ENCODE data around the gene XRCC1. TPM values are rescaled to one million over a fixed set of nuclear protein-coding genes. Genes with fewer than 3 reads are reported as not detected.

The XRCC1 gene, protein sequence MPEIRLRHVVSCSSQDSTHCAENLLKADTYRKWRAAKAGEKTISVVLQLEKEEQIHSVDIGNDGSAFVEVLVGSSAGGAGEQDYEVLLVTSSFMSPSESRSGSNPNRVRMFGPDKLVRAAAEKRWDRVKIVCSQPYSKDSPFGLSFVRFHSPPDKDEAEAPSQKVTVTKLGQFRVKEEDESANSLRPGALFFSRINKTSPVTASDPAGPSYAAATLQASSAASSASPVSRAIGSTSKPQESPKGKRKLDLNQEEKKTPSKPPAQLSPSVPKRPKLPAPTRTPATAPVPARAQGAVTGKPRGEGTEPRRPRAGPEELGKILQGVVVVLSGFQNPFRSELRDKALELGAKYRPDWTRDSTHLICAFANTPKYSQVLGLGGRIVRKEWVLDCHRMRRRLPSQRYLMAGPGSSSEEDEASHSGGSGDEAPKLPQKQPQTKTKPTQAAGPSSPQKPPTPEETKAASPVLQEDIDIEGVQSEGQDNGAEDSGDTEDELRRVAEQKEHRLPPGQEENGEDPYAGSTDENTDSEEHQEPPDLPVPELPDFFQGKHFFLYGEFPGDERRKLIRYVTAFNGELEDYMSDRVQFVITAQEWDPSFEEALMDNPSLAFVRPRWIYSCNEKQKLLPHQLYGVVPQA
- total RNA-seq: 10 to 100 TPM in 3 of 4 donors, 1 to 10 TPM in 1; 9.3 to 20.3 (median 16.7) TPM

- H3K27ac ChIP-seq: peak within 1 kb of the TSS; percentile 77 to 87 (median 82)
- peak within 1 kb of the TSS; percentile 75 to 98 (median 88) for H3K4me3 ChIP-seq
- in situ Hi-C loops (cut with MboI; ENCODE audit: low sequenced_read_pairs in 4 of 4) (no loop called here), intact Hi-C loops (cut with DNase I; ENCODE audit: low total_unique reads) (loop anchor here (1.0 to 5.0 kb wide), 2 partner anchors 21 to 43 kb away; partner anchors contain the start of genes IRGQ, ZNF575 and ZNF576)
- peak; percentile 100 for ATAC-seq
- H3K4me1 ChIP-seq: peaks cover 10 to 13% of the 10 kb centered on the region in 2 donors
- peak; percentile 43 to 44 for TF ChIP-seq POLR2A (IDR thresholded peaks at IDR 0.05)
- TF ChIP-seq CTCF (IDR thresholded peaks at IDR 0.05 in 4 of 5, conservative IDR thresholded peaks at IDR 0.05 in 1 of 5): no peak
- no peaks in the 10 kb centered on the region for H3K27me3 ChIP-seq
- H3K36me3 ChIP-seq: peaks cover 0 to 8% of the 10 kb centered on the region in 2 donors
- peak; percentile 96 to 97 for DNase-seq
- no peaks in the 10 kb centered on the region for H3K9me3 ChIP-seq
Observed at GRCh38 chr19:43575156-43575950, at the start of gene XRCC1, which contains the start of gene PINLYP. Gene XRCC1 (minus strand): TSS chr19:43575527. CDS start chr19:43575458, 69 bp downstream. Gene PINLYP (plus strand): TSS chr19:43575801. CDS start chr19:43577192, 1,391 bp downstream.

GRCh38 chr19:43624933-43625332 is 49.6 kb upstream of the XRCC1 start:
- H3K9me3 ChIP-seq: no peaks in the 10 kb centered on the region
- no peak for ATAC-seq
- H3K27ac ChIP-seq: no peak overlapping the region
- H3K4me3 ChIP-seq: no peak overlapping the region
- peak in 1 of 2 donors; percentile 18 for DNase-seq
- TF ChIP-seq POLR2A (IDR thresholded peaks at IDR 0.05) (no peak), CTCF (IDR thresholded peaks at IDR 0.05 in 4 of 5, conservative IDR thresholded peaks at IDR 0.05 in 1 of 5) (no peak)
- intact Hi-C loops (cut with DNase I; ENCODE audit: low total_unique reads): no loop called here
- no peaks in the 10 kb centered on the region for H3K36me3 ChIP-seq
- in situ Hi-C loops (cut with MboI; ENCODE audit: low sequenced_read_pairs in 4 of 4): no loop called here
- H3K4me1 ChIP-seq: peaks cover 0 to 7% of the 10 kb centered on the region in 2 donors
- no peaks in the 10 kb centered on the region for H3K27me3 ChIP-seq

- DNase-seq (no peak), ATAC-seq (no peak)
- intact Hi-C loops (cut with DNase I; ENCODE audit: low total_unique reads) (no loop called here), in situ Hi-C loops (cut with MboI; ENCODE audit: low sequenced_read_pairs in 4 of 4) (no loop called here)
- no peaks in the 10 kb centered on the region for H3K36me3 ChIP-seq
- H3K4me1 ChIP-seq: peaks cover 0 to 11% of the 10 kb centered on the region in 2 donors
- no peak overlapping the region for H3K4me3 ChIP-seq
- no peaks in the 10 kb centered on the region for H3K9me3 ChIP-seq
- TF ChIP-seq POLR2A (IDR thresholded peaks at IDR 0.05) (no peak), CTCF (IDR thresholded peaks at IDR 0.05 in 4 of 5, conservative IDR thresholded peaks at IDR 0.05 in 1 of 5) (no peak)
- no peak overlapping the region for H3K27ac ChIP-seq
- H3K27me3 ChIP-seq: no peaks in the 10 kb centered on the region
Observed at GRCh38 chr19:43623889-43624670, 48.8 kb upstream of the XRCC1 start.

DNA sequence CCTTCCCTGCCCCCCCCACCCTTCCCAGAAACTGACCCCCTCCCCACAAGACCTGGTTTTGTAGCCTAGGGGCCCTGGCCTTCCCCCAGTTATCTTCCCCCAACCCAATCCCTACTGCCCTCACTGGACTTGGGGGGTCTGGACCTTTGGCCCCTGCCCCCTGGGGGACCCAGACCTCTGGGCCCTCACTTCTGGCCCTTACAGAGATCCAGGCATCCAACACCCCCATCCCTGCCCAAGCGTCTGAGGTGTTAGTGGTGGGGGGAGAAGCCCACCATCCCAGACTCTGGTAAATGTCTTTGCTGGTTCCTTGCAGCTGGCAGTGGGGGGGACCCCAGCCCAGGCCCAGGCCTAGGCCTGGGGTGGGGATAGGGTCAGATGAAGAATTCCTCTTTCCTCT is 47.6 kb upstream of the XRCC1 start:
- no peak for DNase-seq
- intact Hi-C loops (cut with DNase I; ENCODE audit: low total_unique reads) (no loop called here), in situ Hi-C loops (cut with MboI; ENCODE audit: low sequenced_read_pairs in 4 of 4) (no loop called here)
- H3K4me1 ChIP-seq: peaks cover 8 to 19% of the 10 kb centered on the region in 2 donors
- ATAC-seq: no peak
- TF ChIP-seq CTCF (IDR thresholded peaks at IDR 0.05 in 4 of 5, conservative IDR thresholded peaks at IDR 0.05 in 1 of 5) (no peak), POLR2A (IDR thresholded peaks at IDR 0.05) (no peak)
- H3K36me3 ChIP-seq: no peaks in the 10 kb centered on the region
- no peak overlapping the region for H3K27ac ChIP-seq
- no peak overlapping the region for H3K4me3 ChIP-seq
- no peaks in the 10 kb centered on the region for H3K27me3 ChIP-seq
- H3K9me3 ChIP-seq: no peaks in the 10 kb centered on the region
